PC-3 (cell line): ENCODE measurements around the gene CDH4. TPM values are rescaled to one million over a fixed set of nuclear protein-coding genes. Genes with fewer than 3 reads are reported as not detected.

Experiments
- ATAC-seq: fragments of 200-7000 bp; cut with Tn5 transposase; 2 replicates; pipeline ENCODE4 v1.9.1; 2020; ENCODE audit warnings: mild to moderate bottlenecking, moderate library complexity
- BruUV-seq: library from RNA; stranded (reverse); fragments of 400-500 nt; replicated peaks from 2 replicates; lab custom pipeline; 2021; lab: Mats Ljungman, UMichigan
- CTCF ChIA-PET: fragments of 300-600 bp; sonication (Branson Sonifier 250); formaldehyde crosslinking; loops from one replicate; lab custom pipeline; 2022; ENCODE audit warnings: antibody characterized with exemption; lab: Charles Lee
- POLR2A ChIA-PET: fragments of 300-600 bp; sonication (Branson Sonifier 250); formaldehyde crosslinking; loops from one replicate; lab custom pipeline; 2022; ENCODE audit warnings: antibody characterized with exemption; ENCODE audit not compliant: unreplicated experiment; lab: Charles Lee
- DNase-seq: peaks from one replicate; pipeline ENCODE4 v3.0.0-alpha.2; 2015
- H2AFZ ChIP-seq: fragments of 300-600 bp; sonication (generic); 2 replicates; pipeline ENCODE4 v1.6.0; 2016; ENCODE audit warnings: antibody characterized with exemption, low read length
- H3F3A ChIP-seq: fragments of 300-600 bp; sonication (generic); one replicate; pipeline ENCODE4 v1.6.0; 2017; ENCODE audit warnings: antibody characterized with exemption, low read length, control low read depth, mild to moderate bottlenecking; ENCODE audit not compliant: unreplicated experiment
- H3K27ac ChIP-seq: fragments of 300-600 bp; sonication (generic); 2 replicates; pipeline ENCODE4 v1.5.1; 2016; ENCODE audit warnings: mild to moderate bottlenecking, low read length
- H3K27me3 ChIP-seq: fragments of 300-600 bp; sonication (generic); 2 replicates; pipeline ENCODE4 v1.6.1; 2016; ENCODE audit warnings: low read length, mixed read lengths
- H3K36me3 ChIP-seq: fragments of 300-600 bp; sonication (generic); 2 replicates; pipeline ENCODE4 v1.6.1; 2016; ENCODE audit warnings: low read depth, mixed run types, low read length, mixed read lengths
- H3K4me1 ChIP-seq: fragments of 300-600 bp; sonication (generic); 2 replicates; pipeline ENCODE4 v1.5.1; 2016; ENCODE audit warnings: low read length; ENCODE audit not compliant: insufficient read depth
- H3K4me2 ChIP-seq: fragments of 300-600 bp; sonication (generic); 2 replicates; pipeline ENCODE4 v1.6.0; 2016; ENCODE audit warnings: low read length
- H3K4me3 ChIP-seq: fragments of 300-600 bp; sonication (generic); 2 replicates; pipeline ENCODE4 v1.5.1; 2016; ENCODE audit warnings: mild to moderate bottlenecking, low read length, mixed read lengths
- H3K79me2 ChIP-seq: fragments of 300-600 bp; sonication (generic); 2 replicates; pipeline ENCODE4 v1.6.1; 2017; ENCODE audit warnings: low read length, mixed read lengths
- H3K9ac ChIP-seq: fragments of 300-600 bp; sonication (generic); 2 replicates; pipeline ENCODE4 v1.6.0; 2016; ENCODE audit warnings: mild to moderate bottlenecking, low read length
- H3K9me2 ChIP-seq: fragments of 300-600 bp; sonication (generic); replicated peaks from 2 replicates; pipeline ENCODE4 v1.6.1; 2016; ENCODE audit warnings: mixed run types, low read length, mixed read lengths
- H3K9me3 ChIP-seq: fragments of 300-600 bp; sonication (generic); 2 replicates; pipeline ENCODE4 v1.6.1; 2016; ENCODE audit warnings: low read length, mixed read lengths
- H4K20me1 ChIP-seq: fragments of 300-600 bp; sonication (generic); 2 replicates; pipeline ENCODE4 v1.6.1; 2016; ENCODE audit warnings: low read length, mixed read lengths
- EZH2 ChIP-seq: fragments of 300-600 bp; sonication (generic); IDR thresholded peaks from one replicate; pipeline ENCODE4 v1.6.1; 2017; ENCODE audit warnings: antibody characterized with exemption, mild to moderate bottlenecking, low read length; ENCODE audit not compliant: unreplicated experiment
- EZH2phosphoT487 ChIP-seq: fragments of 300-600 bp; sonication (generic); IDR thresholded peaks from 2 replicates; pipeline ENCODE4 v1.6.1; 2018; ENCODE audit warnings: mild to moderate bottlenecking, antibody characterized with exemption, low read length, borderline replicate concordance
- intact Hi-C: fragments of 100-400 bp; cut with micrococcal nuclease; formaldehyde crosslinking; loops from 2 replicates; pipeline ENCODE4 v1.9.0; 2023
- total RNA-seq: library from RNA; depleted of rRNA; stranded (reverse); fragments of >200 nt; gene quantifications from 2 replicates; pipeline ENCODE4 v1.2.3, GENCODE V29; 2014
- TF ChIP-seq, protein P1 (sequence below): fragments of 300-600 bp; sonication (generic); conservative IDR thresholded peaks from 2 replicates; pipeline ENCODE4 v1.5.1; 2017; ENCODE audit warnings: antibody characterized with exemption, low read depth, mild to moderate bottlenecking, low read length

The CDH4 gene
- total RNA-seq, 1 experiment from 2014 or later = not detected

- ATAC-seq (no peak), DNase-seq (no peak)
- Histone ChIP-seq H4K20me1 (no peaks in the 10 kb centered on the region), H3K4me3 (no peak overlapping the region), H3K27me3 (peaks cover 87% of the 10 kb centered on the region), H3K27ac (no peak overlapping the region), H3K79me2 (no peaks in the 10 kb centered on the region), H3K9ac (no peak overlapping the region), H3K9me3 (no peaks in the 10 kb centered on the region), H2AFZ (no peak overlapping the region), H3F3A (no peaks in the 10 kb centered on the region), H3K4me2 (no peak overlapping the region), H3K4me1 (no peaks in the 10 kb centered on the region), H3K36me3 (no peaks in the 10 kb centered on the region), H3K9me2 (no peaks in the 10 kb centered on the region)
- intact Hi-C loops = no loop called here
- ChIA-PET CTCF (no interaction called here), POLR2A (no interaction called here)
- TF ChIP-seq, protein P1, sequence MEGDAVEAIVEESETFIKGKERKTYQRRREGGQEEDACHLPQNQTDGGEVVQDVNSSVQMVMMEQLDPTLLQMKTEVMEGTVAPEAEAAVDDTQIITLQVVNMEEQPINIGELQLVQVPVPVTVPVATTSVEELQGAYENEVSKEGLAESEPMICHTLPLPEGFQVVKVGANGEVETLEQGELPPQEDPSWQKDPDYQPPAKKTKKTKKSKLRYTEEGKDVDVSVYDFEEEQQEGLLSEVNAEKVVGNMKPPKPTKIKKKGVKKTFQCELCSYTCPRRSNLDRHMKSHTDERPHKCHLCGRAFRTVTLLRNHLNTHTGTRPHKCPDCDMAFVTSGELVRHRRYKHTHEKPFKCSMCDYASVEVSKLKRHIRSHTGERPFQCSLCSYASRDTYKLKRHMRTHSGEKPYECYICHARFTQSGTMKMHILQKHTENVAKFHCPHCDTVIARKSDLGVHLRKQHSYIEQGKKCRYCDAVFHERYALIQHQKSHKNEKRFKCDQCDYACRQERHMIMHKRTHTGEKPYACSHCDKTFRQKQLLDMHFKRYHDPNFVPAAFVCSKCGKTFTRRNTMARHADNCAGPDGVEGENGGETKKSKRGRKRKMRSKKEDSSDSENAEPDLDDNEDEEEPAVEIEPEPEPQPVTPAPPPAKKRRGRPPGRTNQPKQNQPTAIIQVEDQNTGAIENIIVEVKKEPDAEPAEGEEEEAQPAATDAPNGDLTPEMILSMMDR = no peak
- no peak for TF ChIP-seq EZH2phosphoT487
- TF ChIP-seq EZH2 = no peak
- BruUV-seq = no TSS peak
These were observed 482.9 kb downstream of the CDH4 start for GRCh38 chr20:61734733-61735502.

GRCh38 chr20:61735503-61735785, 483.4 kb downstream of the CDH4 start:
- POLR2A ChIA-PET = no interaction called here

DNA sequence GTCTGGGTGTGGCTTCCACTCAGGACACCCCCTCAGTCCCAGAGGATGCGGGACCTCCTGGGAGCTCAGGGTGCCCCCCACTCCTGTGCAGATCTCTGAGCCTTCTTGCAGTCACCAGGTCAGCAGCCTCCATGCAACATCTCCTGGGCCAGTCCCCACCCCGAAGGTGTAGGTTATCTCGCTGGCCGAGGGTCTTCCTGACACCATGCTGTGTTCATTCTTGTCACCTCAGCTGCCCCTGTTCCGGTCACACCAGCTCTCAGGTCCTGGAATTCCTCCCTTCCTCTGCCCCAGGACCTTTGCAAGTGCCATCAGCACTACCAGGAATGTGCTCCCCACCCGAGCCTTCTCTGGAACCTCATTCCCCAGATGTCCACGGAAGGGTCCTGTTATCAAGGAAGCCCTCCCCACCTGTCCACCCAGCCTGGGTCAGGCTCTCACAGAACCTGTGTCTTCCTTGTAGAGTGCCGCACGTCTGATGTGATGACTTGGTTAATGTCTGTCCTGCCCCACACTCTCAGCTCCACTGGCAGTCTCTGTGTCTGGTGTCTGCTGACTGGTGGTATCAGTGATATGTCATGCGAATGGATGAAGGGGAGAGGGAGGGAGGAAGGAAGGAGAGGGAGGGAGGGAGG, 484.1 kb downstream of the CDH4 start:
- BruUV-seq = no TSS peak
- ChIA-PET POLR2A (no interaction called here), CTCF (no interaction called here)
- Histone ChIP-seq H3K4me2 (no peak overlapping the region), H4K20me1 (no peaks in the 10 kb centered on the region), H3K79me2 (no peaks in the 10 kb centered on the region), H3K4me1 (no peaks in the 10 kb centered on the region), H3K9ac (no peak overlapping the region), H3K27ac (no peak overlapping the region), H3K9me2 (no peaks in the 10 kb centered on the region), H3F3A (no peaks in the 10 kb centered on the region), H3K9me3 (no peaks in the 10 kb centered on the region), H3K27me3 (peaks cover 84% of the 10 kb centered on the region), H2AFZ (no peak overlapping the region), H3K4me3 (no peak overlapping the region), H3K36me3 (no peaks in the 10 kb centered on the region)
- no peak for ATAC-seq
- no peak for DNase-seq
- intact Hi-C loops = no loop called here
- TF ChIP-seq EZH2 (no peak), EZH2phosphoT487 (no peak)
- TF ChIP-seq, protein P1 = no peak

More at GRCh38 chr20:61735503-61735785, 483.4 kb downstream of the CDH4 start:
- H2AFZ ChIP-seq = no peak overlapping the region
- no peaks in the 10 kb centered on the region for H4K20me1 ChIP-seq
- H3K4me1 ChIP-seq = no peaks in the 10 kb centered on the region
- no peak overlapping the region for H3K27ac ChIP-seq
- TF ChIP-seq, protein P1 = no peak
- peaks cover 87% of the 10 kb centered on the region for H3K27me3 ChIP-seq
- no peak for ATAC-seq
- H3K79me2 ChIP-seq = no peaks in the 10 kb centered on the region
- H3K36me3 ChIP-seq = no peaks in the 10 kb centered on the region
- H3K9me3 ChIP-seq = no peaks in the 10 kb centered on the region
- H3K4me2 ChIP-seq = no peak overlapping the region
- BruUV-seq = no TSS peak
- intact Hi-C loops = no loop called here
- H3K9me2 ChIP-seq = no peaks in the 10 kb centered on the region
- H3K4me3 ChIP-seq = no peak overlapping the region
- CTCF ChIA-PET = no interaction called here
- H3F3A ChIP-seq = no peaks in the 10 kb centered on the region
- no peak overlapping the region for H3K9ac ChIP-seq
- no peak for DNase-seq
